ENCODE measurements around the gene UBE2L5.
"Not testable (repeated sequence)": the region's sequence is repeated elsewhere in the genome, so short reads cannot be mapped to it uniquely, and the experiment has no call there.

UBE2L5 gene

DNA sequence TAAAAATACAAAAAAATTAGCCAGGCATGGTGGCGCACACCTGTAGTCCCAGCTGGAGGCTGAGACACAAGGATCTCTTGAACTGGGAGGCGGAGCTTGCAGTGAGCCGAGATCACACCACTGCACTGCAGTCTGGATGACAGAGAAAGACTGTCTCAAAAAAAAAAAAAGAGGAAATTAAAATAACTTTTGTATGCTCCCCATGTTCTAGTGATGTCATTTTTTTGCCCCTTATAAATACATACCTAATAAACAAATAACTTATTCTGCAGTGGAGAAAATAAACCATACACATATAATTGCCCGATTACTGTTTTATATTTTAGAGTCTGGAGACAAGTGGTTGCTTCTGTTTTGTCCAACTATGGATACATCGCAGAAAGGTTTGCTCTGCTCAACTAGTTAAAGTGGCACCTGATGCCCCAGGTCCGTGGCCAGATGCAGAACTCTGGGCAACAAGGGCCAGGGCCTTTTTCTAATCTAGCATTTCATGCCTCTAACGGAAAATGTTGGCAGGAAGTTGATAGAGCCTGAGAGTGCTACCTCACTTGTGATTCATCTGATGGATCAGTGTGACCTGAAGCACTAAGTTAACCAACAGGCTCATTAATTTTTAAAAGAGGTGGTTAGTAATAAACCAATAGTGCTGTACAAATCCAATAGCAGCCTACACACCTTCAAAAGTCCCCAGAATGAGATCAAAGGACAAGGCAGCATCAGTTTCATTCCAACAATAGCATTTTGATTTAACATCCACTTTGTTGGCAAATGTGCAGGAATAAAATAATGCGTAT lies 18.8 kb downstream of the UBE2L5 start:
- DNase-seq = no peak

DNA sequence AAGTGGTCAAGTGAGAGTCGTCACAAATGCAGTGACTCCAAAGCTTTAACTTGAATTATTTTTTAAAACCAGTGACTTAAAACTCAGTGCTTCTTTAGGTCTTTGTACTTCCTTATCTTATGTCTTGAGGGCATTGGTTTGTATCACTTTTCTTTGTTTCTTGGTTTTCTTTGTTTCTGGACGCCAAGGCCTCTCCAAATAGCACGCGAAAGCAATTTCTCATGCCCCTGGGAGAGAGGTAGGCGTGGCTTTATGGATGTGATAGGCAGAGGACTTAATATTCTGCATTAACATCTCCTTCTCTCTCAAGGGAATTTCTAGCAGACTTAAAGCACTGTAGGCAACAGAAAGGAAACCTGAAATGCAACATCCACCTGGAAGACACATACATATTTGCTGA lies 20.6 kb downstream of the UBE2L5 start:
- DNase-seq = no peak

DNA sequence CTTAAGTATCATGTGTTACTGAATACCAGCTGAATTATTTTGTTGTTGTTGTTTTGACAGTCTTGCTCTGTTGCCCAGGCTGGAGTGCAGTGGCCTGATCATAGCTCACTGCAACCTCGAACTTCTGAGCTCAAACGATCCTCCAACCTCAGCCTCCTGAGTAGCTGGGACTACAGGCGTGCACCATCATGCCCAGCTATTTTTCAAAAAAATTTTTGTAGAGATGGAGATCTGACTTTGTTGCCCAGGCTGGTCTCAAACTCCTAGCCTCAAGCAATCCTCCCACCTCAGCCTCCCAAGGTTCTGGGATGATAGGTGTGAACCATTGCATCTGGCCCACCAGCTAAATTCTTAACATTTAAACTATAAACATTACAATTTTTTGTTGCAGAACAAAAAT lies 21.2 kb downstream of the UBE2L5 start:
- not testable (repeated sequence) for DNase-seq

DNA sequence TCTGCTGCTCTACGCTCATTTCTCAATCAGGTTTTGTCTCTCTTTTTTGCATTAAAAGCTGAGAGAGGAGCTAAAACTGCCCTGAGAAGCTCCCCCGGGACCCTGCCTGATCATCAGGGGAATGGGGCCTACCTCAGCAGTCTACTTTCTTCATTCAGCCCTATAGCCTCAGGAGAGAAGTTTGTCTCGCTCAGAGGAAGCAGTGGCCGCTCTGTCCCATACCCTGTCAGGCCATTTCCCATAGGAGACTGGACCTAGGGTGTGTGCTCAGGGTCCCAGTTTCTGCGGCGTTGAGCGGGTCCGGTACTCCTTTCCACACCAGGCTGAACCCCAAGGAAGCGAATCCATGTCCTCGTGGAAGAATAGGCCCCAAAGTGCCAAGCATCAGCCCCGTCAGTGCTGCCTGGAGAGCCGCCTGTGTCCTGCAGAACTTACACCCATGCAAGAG lies 21.7 kb downstream of the UBE2L5 start:
- DNase-seq = no peak

DNA sequence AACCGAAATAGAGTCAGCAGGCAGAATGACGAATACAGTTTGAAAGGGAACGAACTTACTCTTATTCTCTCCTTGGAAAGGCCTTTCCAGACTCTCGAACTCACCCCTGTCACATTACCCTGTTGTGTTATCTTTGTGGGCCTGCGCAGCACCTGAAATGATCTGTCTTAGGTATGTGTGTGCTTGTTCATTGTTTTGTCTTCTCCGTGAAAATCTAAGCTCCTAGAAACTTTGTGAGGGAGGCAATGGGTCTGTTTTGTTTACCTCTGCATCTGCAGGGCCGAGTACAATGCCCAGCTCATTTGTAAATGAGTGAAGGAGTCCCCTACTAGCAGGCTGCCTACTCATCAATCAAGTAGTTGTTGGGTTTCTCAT lies 23.8 kb downstream of the UBE2L5 start:
- DNase-seq = no peak

DNA sequence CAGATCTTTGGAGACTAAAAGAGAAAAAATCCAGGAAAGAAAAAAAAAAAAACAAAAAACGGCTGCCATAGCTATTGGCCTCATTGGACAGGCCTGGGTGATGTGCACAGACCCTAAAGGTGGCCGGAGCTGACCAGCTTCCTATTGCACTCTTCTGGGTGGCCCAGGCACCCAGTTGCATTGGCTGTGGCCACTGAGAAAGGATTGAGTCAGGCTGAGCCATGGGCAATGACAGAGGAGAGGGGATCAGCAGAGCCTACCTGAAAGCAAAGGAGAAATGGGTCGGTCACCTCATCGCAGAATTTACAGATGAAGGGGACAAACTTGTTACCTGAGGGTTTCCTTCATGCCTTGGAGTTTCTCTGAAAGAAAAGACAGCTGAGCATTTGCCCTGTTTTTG lies 26.1 kb downstream of the UBE2L5 start:
- DNase-seq = no peak

DNA sequence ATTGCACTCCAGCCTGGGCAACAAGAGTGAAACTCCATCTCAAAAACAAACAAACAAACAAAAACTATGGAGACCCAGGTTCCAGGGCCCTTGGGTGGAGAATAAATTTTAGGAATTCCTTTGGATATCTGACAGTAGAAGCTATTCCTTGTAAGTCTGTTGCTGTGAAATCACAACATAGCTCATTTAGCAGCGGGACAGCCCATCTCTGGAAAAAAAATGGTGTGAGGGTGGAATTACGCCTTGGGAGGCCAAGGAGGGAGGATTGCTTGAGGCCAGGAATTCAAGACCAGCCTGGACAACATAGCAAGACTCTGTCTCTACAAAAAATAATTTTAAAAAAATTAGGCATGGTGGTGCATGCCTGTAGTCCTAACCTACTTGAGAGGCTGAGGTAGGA lies 27.8 kb downstream of the UBE2L5 start:
- DNase-seq = no peak

DNA sequence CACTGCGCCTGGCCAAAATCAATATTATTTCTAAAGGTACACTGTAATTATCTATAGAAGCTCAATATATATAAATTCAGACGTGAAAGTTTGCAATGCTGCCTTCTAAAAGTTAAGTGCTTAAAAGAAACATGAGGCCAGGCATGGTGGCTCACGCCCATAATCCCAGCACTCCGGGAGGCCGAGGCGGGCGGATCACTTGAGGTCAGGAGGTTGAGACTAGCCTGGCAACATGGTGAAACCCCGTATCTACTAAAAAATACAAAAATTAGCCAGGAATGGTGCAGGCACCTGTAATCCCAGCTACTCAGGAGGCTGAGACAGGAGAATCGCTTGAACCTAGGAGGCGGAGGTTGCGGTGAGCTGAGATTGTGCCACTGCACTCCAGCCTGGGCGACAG lies 29.2 kb downstream of the UBE2L5 start:
- not testable (repeated sequence) for DNase-seq

DNA sequence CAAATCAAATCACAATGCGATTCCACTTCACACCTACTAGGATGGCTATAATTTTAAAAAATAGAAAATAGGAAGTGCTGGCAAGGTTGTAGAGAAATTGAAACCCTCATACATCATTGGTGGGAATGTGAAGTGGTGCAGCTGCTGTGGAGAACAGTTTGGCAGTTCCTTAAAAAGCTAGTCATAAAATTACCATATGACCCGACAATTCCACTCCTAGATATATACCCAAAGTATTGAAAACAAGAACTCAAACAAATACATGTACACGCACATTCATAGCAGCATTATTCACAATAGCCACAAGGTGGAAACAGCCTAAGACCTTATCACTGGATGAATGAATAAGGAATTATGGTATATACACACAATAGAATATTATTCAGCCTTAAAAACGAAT lies 31.4 kb downstream of the UBE2L5 start:
- DNase-seq = no peak

DNA sequence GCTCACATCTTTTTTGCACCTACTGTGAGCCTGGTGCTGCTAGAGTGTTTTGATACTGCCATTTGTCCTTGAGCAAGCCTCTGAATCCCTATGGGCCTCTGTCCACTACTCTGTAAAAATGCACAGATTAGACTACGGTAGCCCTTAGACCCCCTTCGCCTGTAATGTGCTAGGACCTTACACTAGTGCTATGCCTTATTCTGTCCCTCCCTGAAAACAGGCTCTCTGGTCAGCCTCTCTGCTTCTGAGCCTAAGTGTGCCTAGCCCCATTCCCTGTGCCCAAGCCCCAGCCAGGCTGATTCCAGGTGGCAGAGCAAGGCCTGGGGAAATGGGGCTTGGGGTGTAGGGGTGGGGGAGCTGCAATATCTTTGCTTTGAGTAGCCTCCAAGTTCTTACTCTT lies 32.7 kb downstream of the UBE2L5 start:
- no peak for DNase-seq

DNA sequence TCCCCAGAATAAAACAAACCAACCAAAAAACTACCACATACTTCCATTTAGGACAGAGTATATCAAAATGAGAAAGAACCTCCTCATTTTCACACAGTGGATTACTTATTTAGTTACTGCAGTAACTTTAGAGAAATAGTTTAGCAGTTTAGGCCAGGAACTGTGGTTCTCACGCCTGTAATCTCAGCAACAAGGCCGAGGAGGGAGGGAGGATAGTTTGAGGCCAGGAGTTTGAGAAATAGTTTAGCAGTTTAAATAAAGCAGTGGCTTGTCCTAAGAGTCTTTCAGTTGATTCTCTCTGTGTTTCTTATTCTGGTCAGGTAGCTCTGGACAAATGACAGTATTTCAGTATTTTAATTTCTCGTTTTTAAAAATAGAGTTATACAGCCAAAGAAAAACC lies 34.0 kb downstream of the UBE2L5 start:
- DNase-seq = no peak

DNA sequence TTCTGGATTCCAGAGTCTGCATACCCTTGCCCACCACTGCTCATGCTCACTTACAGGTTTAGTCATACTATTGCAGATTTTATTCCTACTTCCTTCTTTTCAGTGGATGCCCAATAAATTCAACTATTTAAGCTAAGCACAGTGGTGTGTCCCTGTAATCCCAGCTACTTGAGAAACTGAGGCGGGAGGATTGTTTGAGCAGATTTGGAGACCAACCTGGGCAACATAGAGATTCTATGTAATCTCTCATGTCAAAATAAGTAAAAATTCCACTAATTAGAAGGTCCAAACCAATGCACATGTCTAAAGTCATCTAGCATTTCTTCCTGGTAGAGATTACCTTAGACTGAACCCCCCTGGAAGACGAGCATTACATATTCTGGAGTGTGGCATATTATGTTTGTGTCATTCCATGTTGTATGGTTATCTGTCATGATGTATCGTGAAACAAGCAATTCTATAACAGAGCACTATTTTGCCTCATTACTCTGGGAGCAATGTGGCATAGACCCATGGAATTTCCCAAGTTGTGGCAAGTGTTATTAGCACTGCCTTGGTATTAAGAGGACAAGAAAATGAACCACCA lies 35.1 kb downstream of the UBE2L5 start:
- no peak for DNase-seq

DNA sequence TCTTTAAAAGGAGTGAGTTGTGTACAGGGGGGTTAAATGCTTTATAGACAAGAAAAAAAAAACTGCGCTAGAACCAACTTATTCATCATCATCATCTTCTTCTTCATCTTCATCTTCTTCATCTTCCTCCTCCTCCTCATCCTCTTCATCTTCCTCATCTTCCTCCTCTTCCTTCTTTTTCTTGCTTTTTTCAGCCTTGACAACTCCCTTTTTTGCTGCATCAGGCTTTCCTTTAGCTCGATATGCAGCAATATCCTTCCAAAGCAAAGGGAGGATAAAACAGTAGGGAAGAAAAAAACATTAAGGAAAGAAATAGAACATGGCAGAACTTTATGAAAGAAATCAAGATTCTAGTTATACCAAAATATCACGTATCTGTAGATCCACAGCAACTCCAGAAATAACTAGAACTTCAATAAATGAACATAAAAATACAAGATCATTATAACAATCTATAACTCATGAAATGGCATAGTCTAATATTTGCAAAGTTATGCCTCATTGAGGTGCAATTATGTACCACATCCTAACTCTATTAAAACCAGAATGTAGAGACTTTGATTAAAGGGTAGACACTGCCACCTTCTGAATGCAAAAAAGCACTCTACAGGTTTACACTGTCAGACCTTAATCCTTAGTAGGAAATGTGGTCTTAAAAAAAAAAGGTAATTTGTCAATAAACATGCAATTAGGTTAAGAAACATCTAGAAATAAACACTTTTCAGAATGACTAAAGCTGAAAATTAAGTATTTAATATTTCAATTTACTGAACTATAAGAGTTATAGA lies 39.2 kb downstream of the UBE2L5 start:
- DNase-seq = not testable (repeated sequence)

DNA sequence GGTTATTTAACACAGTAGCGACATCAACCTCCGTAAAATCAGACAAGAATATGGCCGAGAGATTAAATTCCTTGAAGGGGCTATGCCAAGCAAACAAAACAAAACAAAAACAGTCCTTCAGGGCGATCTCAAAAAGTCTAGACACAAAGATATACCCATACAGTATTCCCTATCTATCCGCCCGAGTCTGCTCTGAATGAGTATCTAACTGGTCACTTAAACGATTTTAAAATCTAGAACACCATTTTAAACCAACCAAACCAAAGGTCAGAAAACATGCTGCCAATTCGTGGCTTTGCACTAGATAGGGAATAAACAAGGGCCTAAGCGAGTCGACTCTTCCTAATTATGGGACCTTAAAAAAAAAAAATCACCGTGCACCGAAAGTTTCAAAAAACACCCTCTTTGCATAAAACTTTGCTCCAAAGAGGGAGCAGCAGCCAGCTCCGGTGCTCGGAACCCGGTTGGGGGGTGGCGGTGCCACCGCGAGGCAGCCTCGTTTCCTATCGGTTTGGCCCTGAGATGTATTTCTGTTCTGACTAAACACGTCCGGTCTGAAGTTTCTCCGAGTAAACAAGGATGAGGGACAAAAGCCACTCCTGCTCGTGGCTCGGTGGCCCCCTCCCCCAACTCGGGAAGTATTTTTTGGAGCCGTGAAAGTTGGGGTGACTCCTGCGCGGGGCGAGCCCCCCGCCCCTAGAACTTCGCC lies 41.6 kb downstream of the UBE2L5 start:
- DNase-seq = peak; percentile 66

DNA sequence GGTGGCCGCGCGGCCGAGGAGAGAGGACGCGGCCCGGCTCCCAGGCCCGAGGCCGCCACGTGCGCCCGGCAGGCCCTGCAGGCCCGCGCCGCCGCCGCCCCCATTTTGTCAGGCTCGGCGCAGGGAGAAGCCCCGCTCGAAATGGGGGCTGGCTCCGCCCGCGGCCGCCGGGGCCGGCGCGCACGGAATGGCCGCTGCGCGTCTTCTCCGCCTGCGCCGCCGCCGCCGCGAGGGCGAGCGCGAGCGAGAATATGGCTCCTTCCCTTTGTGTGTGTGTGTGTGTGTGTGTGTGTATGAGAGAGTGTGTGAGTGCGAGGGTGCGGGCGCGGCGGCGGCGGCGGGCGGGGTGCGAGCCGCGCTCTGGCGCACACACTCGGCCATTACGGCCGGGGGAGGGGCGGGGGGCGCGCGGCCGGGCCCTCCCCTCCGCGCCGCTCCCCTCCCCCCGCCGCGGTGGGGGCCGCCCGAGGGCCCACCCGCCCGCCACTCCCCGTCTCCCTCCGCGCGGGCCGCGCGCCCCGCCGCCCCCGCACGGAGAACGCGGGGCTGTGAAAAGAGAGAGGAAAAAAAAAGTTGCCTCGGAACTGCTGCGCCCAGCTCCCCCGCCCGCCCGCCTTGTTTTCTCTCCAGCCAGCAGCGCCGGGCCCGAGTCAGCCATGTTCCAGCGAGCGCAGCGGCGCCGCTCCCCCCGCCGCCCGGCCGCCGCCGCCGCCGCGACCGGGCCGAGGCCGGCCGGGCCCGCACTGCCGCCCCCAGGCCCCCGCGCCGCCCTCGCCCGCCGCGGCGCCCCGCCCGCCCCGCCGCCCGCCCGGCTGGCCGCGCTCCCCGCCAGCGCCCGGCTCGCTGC lies 42.4 kb downstream of the UBE2L5 start:
- DNase-seq = peak; percentile 77

DNA sequence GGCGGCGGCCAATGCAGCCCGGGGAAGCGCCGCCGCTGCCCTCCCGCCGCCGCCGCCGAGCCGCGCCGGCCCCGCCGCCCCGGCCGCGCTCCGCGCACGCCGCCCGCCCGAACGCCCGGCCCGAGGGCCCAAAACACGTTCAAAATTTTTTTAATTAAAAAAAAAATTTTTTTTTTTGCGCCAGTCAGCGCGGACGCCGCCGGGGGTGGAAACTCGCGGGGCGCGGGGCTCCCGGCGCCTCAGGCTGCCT lies 43.0 kb downstream of the UBE2L5 start:
- DNase-seq = no peak

DNA sequence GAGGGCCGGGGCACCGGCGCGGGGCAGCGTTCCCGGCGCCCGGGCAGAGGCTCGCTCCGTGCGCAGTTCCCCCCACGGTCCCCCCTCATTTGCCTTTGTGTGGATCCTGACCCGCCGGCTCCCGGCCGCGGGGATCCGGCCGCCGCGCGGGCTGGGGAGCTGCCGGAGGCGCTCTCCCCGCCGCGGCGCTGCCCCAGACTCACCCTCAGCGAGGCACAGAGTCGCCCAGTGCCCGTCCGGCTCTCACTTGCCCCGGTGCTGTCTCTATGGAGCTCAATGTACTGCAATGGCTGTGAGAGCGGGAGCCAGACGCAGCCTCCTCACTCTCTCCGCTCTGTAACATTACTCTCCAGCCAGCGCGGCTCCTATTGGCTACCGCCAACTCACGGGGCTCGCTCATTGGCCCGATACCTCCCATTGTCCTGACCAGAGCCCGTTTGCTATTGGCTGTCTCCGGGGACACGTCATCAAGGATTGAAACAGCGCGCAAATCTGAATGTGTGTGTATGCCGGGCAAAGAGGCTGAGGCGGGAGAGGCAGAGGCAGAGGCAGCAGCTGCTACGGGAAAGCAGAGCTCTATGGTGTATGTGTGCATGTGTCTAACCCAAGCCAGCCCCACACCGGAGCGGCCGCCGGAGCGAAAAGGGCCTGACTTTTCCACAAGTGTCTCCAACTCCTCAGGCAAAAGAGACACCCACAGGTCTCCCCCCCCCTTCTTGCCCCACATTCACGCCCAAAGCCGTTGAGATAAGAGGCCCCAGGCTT lies 43.5 kb downstream of the UBE2L5 start, which contains the start of gene HMGB1:
Gene HMGB1 (minus strand): TSS at position 344 of the 765 bp plus-strand sequence. CDS start 2,256 bp downstream, outside the sequence.
- peak; percentile 96 for DNase-seq

DNA sequence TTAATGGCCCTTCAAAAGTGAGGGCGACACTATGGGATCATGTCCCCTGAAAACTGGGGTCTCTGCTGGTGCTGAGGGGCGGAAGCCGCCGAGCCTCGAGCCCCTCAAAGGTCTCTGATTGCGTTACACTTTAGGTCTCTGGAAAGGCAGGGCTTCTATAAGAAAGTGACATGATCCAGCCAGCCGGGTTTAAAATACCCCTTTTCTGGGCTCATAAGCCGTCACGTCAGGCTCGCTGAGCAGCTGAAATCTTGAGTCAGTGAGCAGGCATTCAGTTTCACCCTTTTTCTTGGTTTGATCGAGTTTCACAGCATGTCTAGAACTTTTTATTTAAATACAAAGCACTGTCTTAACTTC lies 44.0 kb downstream of the UBE2L5 start:
- no peak for DNase-seq

DNA sequence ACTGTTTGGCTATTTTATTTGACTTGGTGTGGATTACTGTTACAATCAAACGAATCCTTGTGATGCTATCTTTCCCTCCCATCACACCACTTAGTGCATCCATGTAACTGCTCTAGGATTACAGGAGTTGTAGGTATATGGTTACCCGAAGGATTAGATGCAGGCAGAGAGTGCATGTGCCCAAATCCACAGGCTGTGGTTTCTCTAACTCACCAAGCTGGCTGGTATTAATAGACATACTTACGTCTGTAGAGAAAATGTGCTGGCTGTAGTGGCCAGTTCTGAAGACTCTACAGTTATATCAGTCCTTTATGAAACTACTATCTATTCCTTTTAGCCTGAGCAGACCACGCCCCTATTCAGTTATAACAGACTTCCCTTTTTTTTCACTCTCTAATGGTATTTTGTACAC lies 44.6 kb downstream of the UBE2L5 start:
- DNase-seq = no peak

DNA sequence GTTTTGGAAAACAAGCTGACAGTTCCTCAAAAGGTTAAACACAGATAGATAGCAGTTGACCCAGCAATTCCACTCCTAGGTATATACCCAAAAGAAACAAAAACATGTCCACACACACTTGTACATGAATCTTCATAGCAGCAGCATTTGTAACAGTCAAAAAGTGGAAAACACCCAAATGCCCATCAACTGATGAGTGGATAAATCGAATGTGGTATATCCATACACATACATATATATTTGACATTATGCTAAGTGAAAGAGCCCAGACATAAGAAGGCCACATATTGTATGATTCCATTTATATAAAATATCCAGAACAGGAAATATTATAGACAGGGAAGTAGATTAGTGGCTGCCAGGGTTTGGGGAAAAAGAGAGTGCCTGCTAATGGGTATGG lies 51.4 kb downstream of the UBE2L5 start:
- DNase-seq = no peak

DNA sequence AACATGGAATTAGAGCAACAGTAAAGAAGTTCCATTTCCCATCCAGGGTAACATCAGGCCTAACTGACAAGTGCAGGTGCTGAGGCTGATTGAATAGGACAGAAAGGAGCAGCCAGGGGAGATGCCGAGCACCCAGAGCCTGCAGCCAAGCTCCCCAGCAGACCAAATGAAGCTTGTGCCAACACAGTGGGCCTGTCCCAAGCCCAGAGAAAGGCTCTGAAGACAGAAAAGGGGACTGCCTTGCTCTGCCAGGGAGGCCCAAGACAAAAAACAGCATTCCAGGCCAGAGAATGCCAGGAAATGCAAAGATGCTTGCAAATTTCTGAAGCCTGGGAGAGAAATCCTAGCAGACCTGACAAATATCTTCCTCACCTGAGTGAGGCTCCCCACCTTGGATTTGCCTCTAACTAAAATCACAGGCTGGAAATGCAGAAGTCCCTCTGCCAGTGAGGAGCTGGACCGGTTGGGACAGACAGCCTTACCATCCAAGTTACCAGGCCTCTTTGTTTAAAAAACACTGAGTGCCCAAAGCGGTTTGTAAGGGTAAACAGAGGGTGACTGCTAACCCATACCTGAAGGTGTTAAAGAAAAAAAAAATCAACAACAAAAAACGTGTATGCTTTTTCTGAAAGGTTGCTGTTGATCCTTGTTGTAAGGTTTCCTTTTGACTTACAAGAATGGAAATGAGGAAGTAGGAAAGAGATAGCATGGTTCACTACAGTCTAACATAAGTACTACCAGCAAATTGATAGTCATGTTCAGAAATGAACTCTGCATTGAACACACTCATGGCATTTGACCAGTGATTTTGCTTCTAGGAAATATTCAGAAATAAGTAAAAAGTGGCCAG lies 55.3 kb downstream of the UBE2L5 start:
- no peak for DNase-seq

All from activated gamma-delta T cell treated with Interleukin-2 at 50 U/mL for 16 hours (primary cell).